IMR-90 (cell line): Measurements from ENCODE around the gene ETHE1. TPM values are rescaled to one million over a fixed set of nuclear protein-coding genes. Genes with fewer than 3 reads are reported as not detected.

Experiments used
- ATAC-seq: fragments of 200-7000 bp; cut with Tn5 transposase; 2 replicates; pipeline ENCODE4 v1.9.1; 2020; ENCODE audit warnings: low read depth, mild to moderate bottlenecking, moderate library complexity
- BruUV-seq: library from RNA; stranded (reverse); fragments of 400-500 nt; replicated peaks from 2 replicates; lab custom pipeline; 2021; lab: Mats Ljungman, UMichigan
- CTCF ChIA-PET: fragments of 300-600 bp; formaldehyde crosslinking; extraction: SDS; loops from one replicate; lab custom pipeline; 2021; ENCODE audit warnings: antibody characterized with exemption; lab: Yijun Ruan, JAX
- POLR2A ChIA-PET: fragments of 300-600 bp; sonication (Branson Sonifier 250); formaldehyde crosslinking; loops from one replicate; lab custom pipeline; 2022; ENCODE audit warnings: antibody characterized with exemption; ENCODE audit not compliant: unreplicated experiment; lab: Charles Lee
- DNase-seq: peaks from one replicate; pipeline ENCODE4 v3.0.0; 2013
- H2AFZ ChIP-seq: replicated peaks from 2 replicates; pipeline ENCODE3; 2013; ENCODE audit warnings: low read length, mild to moderate bottlenecking; ENCODE audit not compliant: poor library complexity
- H2AK5ac ChIP-seq: 2 replicates; pipeline ENCODE4 v1.6.1; 2013; ENCODE audit warnings: low read depth, low read length, inconsistent platforms
- H2AK9ac ChIP-seq: replicated peaks from 2 replicates; pipeline ENCODE3; 2013; ENCODE audit warnings: mild to moderate bottlenecking, low read depth, low read length, moderate library complexity; ENCODE audit not compliant: poor library complexity
- H2BK120ac ChIP-seq: 2 replicates; pipeline ENCODE4 v1.6.1; 2013; ENCODE audit warnings: low read depth, low read length, inconsistent platforms
- H2BK15ac ChIP-seq: 3 replicates; pipeline ENCODE4 v1.6.1; 2013; ENCODE audit warnings: low read depth, low read length, inconsistent platforms
- H2BK20ac ChIP-seq: 2 replicates; pipeline ENCODE4 v1.6.1; 2013; ENCODE audit warnings: low read depth, mild to moderate bottlenecking, inconsistent platforms, low read length, moderate library complexity
- H2BK5ac ChIP-seq: 2 replicates; pipeline ENCODE4 v1.6.1; 2013; ENCODE audit warnings: mild to moderate bottlenecking, low read depth, low read length, inconsistent platforms; ENCODE audit not compliant: poor library complexity, severe bottlenecking
- H3K14ac ChIP-seq: replicated peaks from 2 replicates; pipeline ENCODE4 v1.6.1; 2013; ENCODE audit warnings: low read depth, low read length, inconsistent platforms
- H3K18ac ChIP-seq: 2 replicates; pipeline ENCODE4 v1.6.1; 2013; ENCODE audit warnings: low read depth, low read length, control low read depth
- H3K23ac ChIP-seq: 2 replicates; pipeline ENCODE4 v1.6.1; 2013; ENCODE audit warnings: low read depth, low read length, inconsistent platforms
- H3K27ac ChIP-seq: 2 replicates; pipeline ENCODE4 v1.5.1; 2013; ENCODE audit warnings: mild to moderate bottlenecking, control low read depth, low read length; ENCODE audit not compliant: insufficient read depth
- H3K27me3 ChIP-seq: 2 replicates; pipeline ENCODE4 v1.6.1; 2013; ENCODE audit warnings: low read length; ENCODE audit not compliant: control insufficient read depth, insufficient read depth
- H3K36me3 ChIP-seq: 2 replicates; pipeline ENCODE4 v1.6.1; 2013; ENCODE audit warnings: low read length, mixed read lengths; ENCODE audit not compliant: control insufficient read depth, insufficient read depth
- H3K4ac ChIP-seq: 2 replicates; pipeline ENCODE4 v1.6.1; 2013; ENCODE audit warnings: low read depth, low read length, inconsistent platforms
- H3K4me1 ChIP-seq: 2 replicates; pipeline ENCODE4 v1.6.1; 2013; ENCODE audit warnings: low read length, mixed read lengths; ENCODE audit not compliant: control insufficient read depth, insufficient read depth
- H3K4me2 ChIP-seq: 2 replicates; pipeline ENCODE4 v1.6.1; 2013; ENCODE audit warnings: low read depth, mild to moderate bottlenecking, control low read depth, low read length, moderate library complexity
- H3K4me3 ChIP-seq: 2 replicates; pipeline ENCODE4 v1.5.1; 2013; ENCODE audit warnings: low read depth, mild to moderate bottlenecking, control low read depth, low read length, moderate library complexity; ENCODE audit not compliant: insufficient read depth
- H3K56ac ChIP-seq: 2 replicates; pipeline ENCODE4 v1.6.1; 2013; ENCODE audit warnings: low read length, inconsistent platforms; ENCODE audit not compliant: insufficient read depth; ENCODE audit errors: extremely low read depth
- H3K79me1 ChIP-seq, 2 experiments: 2 replicates each; pipeline ENCODE4 v1.6.1; 2013; ENCODE audit warnings: low read length in 2 of 2, inconsistent platforms in 1 of 2, low read depth in 1 of 2
- H3K9ac ChIP-seq: 2 replicates; pipeline ENCODE4 v1.6.1; 2013; ENCODE audit warnings: low read depth, low read length, control low read depth
- H3K9me1 ChIP-seq: 2 replicates; pipeline ENCODE4 v1.6.1; 2013; ENCODE audit warnings: low read length, inconsistent platforms; ENCODE audit not compliant: insufficient read depth
- H3K9me3 ChIP-seq: 2 replicates; pipeline ENCODE4 v1.6.1; 2013; ENCODE audit warnings: low read length; ENCODE audit not compliant: control insufficient read depth, insufficient read depth
- H4K20me1 ChIP-seq: 2 replicates; pipeline ENCODE4 v1.6.1; 2013; ENCODE audit warnings: low read length, inconsistent platforms; ENCODE audit not compliant: insufficient read depth
- H4K5ac ChIP-seq: 2 replicates; pipeline ENCODE4 v1.6.1; 2013; ENCODE audit warnings: mild to moderate bottlenecking, low read depth, low read length, control low read depth
- H4K8ac ChIP-seq, 2 experiments: 2 replicates each; pipeline ENCODE4 v1.6.1; 2013; ENCODE audit warnings: low read depth in 2 of 2, low read length in 2 of 2, control low read depth in 1 of 2, inconsistent platforms in 1 of 2
- H4K91ac ChIP-seq: 2 replicates; pipeline ENCODE4 v1.6.1; 2013; ENCODE audit warnings: low read depth, low read length, inconsistent platforms; ENCODE audit not compliant: insufficient read depth
- BHLHE40 ChIP-seq: fragments of 150-350 bp; IDR thresholded peaks from 2 replicates; pipeline ENCODE4 v1.6.1; 2016; ENCODE audit warnings: mild to moderate bottlenecking, low read depth, low read length
- CEBPB ChIP-seq: IDR thresholded peaks from 2 replicates; pipeline ENCODE4 v1.6.1; 2012; ENCODE audit warnings: low read depth, low read length, improper control_type of control experiment
- CHD1 ChIP-seq: IDR thresholded peaks from 2 replicates; pipeline ENCODE4 v1.6.1; 2012; ENCODE audit warnings: low read depth, low read length, improper control_type of control experiment
- FOS ChIP-seq: fragments of 150-350 bp; IDR thresholded peaks from 2 replicates; pipeline ENCODE4 v1.6.1; 2016; ENCODE audit warnings: low read depth, low read length
- MAFK ChIP-seq: IDR thresholded peaks from 2 replicates; pipeline ENCODE4 v1.6.1; 2012; ENCODE audit warnings: low read depth, low read length, improper control_type of control experiment
- MAZ ChIP-seq: IDR thresholded peaks from 2 replicates; pipeline ENCODE4 v1.6.1; 2012; ENCODE audit warnings: low read depth, mild to moderate bottlenecking, low read length, improper control_type of control experiment, moderate library complexity, borderline replicate concordance
- MXI1 ChIP-seq: IDR thresholded peaks from 2 replicates; pipeline ENCODE4 v1.6.1; 2012; ENCODE audit warnings: low read depth, mild to moderate bottlenecking, low read length, moderate library complexity, borderline replicate concordance
- NFE2L2 ChIP-seq: fragments of 150-350 bp; IDR thresholded peaks from 2 replicates; pipeline ENCODE4 v1.6.1; 2016; ENCODE audit warnings: low read depth, mild to moderate bottlenecking, low read length
- POLR2A ChIP-seq: IDR thresholded peaks from 2 replicates; pipeline ENCODE4 v1.6.1; 2012; ENCODE audit warnings: mild to moderate bottlenecking, low read depth, low read length
- RAD21 ChIP-seq: IDR thresholded peaks from 2 replicates; pipeline ENCODE4 v1.6.1; 2012; ENCODE audit warnings: low read length, improper control_type of control experiment
- RCOR1 ChIP-seq: IDR thresholded peaks from 2 replicates; pipeline ENCODE4 v1.6.1; 2012; ENCODE audit warnings: mild to moderate bottlenecking, low read length, improper control_type of control experiment; ENCODE audit not compliant: insufficient replicate concordance
- RFX5 ChIP-seq: IDR thresholded peaks from 2 replicates; pipeline ENCODE4 v1.8.0; 2012; ENCODE audit warnings: low read depth, mild to moderate bottlenecking, low read length, moderate library complexity
- SMC3 ChIP-seq: fragments of 150-350 bp; IDR thresholded peaks from 2 replicates; pipeline ENCODE4 v1.6.1; 2016; ENCODE audit warnings: low read depth, mild to moderate bottlenecking, antibody characterized with exemption, low read length, moderate library complexity
- WGBS, 2 experiments: methylation state at CpG; one replicate each; pipeline versions ENCODE4 v1.1.5 to v1.1.7; 2013; ENCODE audit warnings: missing lambda C conversion rate in 2 of 2; ENCODE audit not compliant: insufficient read length in 1 of 2; ENCODE audit errors: extremely low coverage in 2 of 2; 5-methylcytosine and 5-hydroxymethylcytosine counted together
- dilution Hi-C: fragments of 300-500 bp; cut with HindIII; formaldehyde crosslinking; loops from one replicate; pipeline ENCODE4 v1.14.3; 2018; ENCODE audit warnings: low sequenced_read_pairs; ENCODE audit not compliant: unreplicated experiment
- in situ Hi-C: fragments of 300-500 bp; cut with MboI; formaldehyde crosslinking; loops from 3 replicates; pipeline ENCODE4 v1.14.3; 2019; ENCODE audit warnings: low sequenced_read_pairs, inconsistent platforms, mixed read lengths
- intact Hi-C: fragments of 100-400 bp; cut with micrococcal nuclease; formaldehyde crosslinking; loops from 2 replicates; pipeline ENCODE4 v1.10.0; 2022
- polyA plus RNA-seq, 3 experiments: library from polyadenylated mRNA; depleted of rRNA; stranded (reverse); fragments of >200 nt; gene quantifications; 2 replicates each; pipeline ENCODE4 v1.2.3, GENCODE V29; 2012; ENCODE audit warnings: low replicate concordance in 1 of 3
- total RNA-seq: library from RNA; depleted of rRNA; stranded (reverse); fragments of >200 nt; gene quantifications from 2 replicates; pipeline ENCODE4 v1.2.3, GENCODE V29; 2012
- TF ChIP-seq, protein P1 (sequence below): fragments of 150-350 bp; IDR thresholded peaks from 2 replicates; pipeline ENCODE4 v1.6.1; 2017; ENCODE audit warnings: mild to moderate bottlenecking, antibody characterized with exemption, low read length, low read depth
- TF ChIP-seq, protein P2 (sequence below): conservative IDR thresholded peaks from 2 replicates; pipeline ENCODE4 v1.5.1; 2012; ENCODE audit warnings: mild to moderate bottlenecking, low read depth, low read length, improper control_type of control experiment
- TF ChIP-seq, protein P3 (sequence below): fragments of 150-350 bp; IDR thresholded peaks from 2 replicates; pipeline ENCODE4 v1.6.1; 2016; ENCODE audit warnings: low read depth, mild to moderate bottlenecking, low read length, moderate library complexity, borderline replicate concordance

ETHE1 gene
- total and polyA plus RNA-seq, 2 of the 4 experiments (the other 2 are of a cell fraction), result 161 to 233 TPM

DNA sequence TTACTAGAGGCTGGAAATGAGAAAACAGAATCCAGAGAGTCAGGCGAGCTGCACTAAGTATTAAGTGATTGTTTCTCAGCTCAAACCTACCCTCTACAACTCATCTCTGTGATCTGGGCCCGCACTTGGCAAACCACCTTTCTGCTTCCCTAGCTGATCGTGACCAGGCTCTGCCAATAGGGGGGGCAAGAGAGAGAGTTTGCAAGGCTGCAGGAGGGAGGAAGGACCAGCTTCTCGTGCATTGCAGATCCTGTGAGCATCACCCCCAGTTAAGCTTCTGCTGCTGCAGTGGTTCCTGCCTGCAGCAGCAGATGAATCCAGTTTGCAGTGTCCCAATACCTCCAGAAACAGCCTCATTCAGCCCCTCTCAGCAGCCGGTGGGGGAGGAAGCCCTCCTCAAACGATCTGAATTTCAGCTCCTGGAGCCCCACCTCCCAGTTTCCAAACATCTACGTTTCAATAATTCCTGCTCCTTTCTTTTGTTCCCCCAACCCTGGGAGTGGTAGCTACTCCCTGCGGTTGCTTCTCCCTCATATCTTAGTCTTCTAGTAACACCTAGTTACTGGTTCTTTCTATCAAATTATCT lies 28.3 kb upstream of the ETHE1 start:
- Histone ChIP-seq H2BK15ac (no peak overlapping the region), H2AK5ac (no peak overlapping the region), H3K9ac (no peak overlapping the region), H3K4ac (no peak overlapping the region), H4K5ac (no peak overlapping the region), H3K14ac (no peak overlapping the region), H3K4me2 (no peak overlapping the region), H3K9me3 (no peaks in the 10 kb centered on the region), H2BK5ac (no peak overlapping the region), H4K8ac (no peak overlapping the region), H3K4me3 (no peak overlapping the region), H4K20me1 (no peaks in the 10 kb centered on the region), H3K18ac (no peak overlapping the region), H4K91ac (no peak overlapping the region), H3K56ac (no peak overlapping the region), H2AFZ (no peak overlapping the region), H3K36me3 (peaks cover 30% of the 10 kb centered on the region), H3K79me1 (peaks cover 7 to 15% of the 10 kb centered on the region in 2 experiments), H2BK20ac (no peak overlapping the region), H3K9me1 (no peaks in the 10 kb centered on the region), H2AK9ac (no peak overlapping the region), H3K27me3 (no peaks in the 10 kb centered on the region), H2BK120ac (no peak overlapping the region), H3K27ac (no peak overlapping the region), H3K23ac (no peak overlapping the region), H3K4me1 (peaks cover 2% of the 10 kb centered on the region; the same call in 1 of the 2 replicates)
- intact Hi-C loops (no loop called here), in situ Hi-C loops (no loop called here), dilution Hi-C loops (no loop called here)
- BruUV-seq, result no TSS peak
- no CpG with 5 or more reads among the region's 8 CpGs for WGBS, 2 experiments
- ChIA-PET POLR2A (no interaction called here), CTCF (interaction anchor here (0.8 to 3.4 kb wide), 6 partner anchors 12 to 40 kb away, joined by 3 to 29 read pairs (median 5); partner anchors contain the start of genes IRGQ, PINLYP, XRCC1 and ZNF576)
- TF ChIP-seq POLR2A, result no peak
- peak; percentile 72 for TF ChIP-seq RAD21
- TF ChIP-seq, protein P1, sequence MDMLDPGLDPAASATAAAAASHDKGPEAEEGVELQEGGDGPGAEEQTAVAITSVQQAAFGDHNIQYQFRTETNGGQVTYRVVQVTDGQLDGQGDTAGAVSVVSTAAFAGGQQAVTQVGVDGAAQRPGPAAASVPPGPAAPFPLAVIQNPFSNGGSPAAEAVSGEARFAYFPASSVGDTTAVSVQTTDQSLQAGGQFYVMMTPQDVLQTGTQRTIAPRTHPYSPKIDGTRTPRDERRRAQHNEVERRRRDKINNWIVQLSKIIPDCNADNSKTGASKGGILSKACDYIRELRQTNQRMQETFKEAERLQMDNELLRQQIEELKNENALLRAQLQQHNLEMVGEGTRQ, result no peak
- no peak for TF ChIP-seq BHLHE40
- TF ChIP-seq CHD1, result no peak
- TF ChIP-seq MAFK, result no peak
- TF ChIP-seq RFX5, result no peak
- peak; percentile 58 for TF ChIP-seq SMC3
- TF ChIP-seq CEBPB, result no peak
- no peak for TF ChIP-seq RCOR1
- no peak for TF ChIP-seq MXI1
- TF ChIP-seq, protein P2, sequence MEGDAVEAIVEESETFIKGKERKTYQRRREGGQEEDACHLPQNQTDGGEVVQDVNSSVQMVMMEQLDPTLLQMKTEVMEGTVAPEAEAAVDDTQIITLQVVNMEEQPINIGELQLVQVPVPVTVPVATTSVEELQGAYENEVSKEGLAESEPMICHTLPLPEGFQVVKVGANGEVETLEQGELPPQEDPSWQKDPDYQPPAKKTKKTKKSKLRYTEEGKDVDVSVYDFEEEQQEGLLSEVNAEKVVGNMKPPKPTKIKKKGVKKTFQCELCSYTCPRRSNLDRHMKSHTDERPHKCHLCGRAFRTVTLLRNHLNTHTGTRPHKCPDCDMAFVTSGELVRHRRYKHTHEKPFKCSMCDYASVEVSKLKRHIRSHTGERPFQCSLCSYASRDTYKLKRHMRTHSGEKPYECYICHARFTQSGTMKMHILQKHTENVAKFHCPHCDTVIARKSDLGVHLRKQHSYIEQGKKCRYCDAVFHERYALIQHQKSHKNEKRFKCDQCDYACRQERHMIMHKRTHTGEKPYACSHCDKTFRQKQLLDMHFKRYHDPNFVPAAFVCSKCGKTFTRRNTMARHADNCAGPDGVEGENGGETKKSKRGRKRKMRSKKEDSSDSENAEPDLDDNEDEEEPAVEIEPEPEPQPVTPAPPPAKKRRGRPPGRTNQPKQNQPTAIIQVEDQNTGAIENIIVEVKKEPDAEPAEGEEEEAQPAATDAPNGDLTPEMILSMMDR, result peak; percentile 73
- no peak for TF ChIP-seq FOS
- TF ChIP-seq MAZ, result no peak
- no peak for TF ChIP-seq NFE2L2
- TF ChIP-seq, protein P3, sequence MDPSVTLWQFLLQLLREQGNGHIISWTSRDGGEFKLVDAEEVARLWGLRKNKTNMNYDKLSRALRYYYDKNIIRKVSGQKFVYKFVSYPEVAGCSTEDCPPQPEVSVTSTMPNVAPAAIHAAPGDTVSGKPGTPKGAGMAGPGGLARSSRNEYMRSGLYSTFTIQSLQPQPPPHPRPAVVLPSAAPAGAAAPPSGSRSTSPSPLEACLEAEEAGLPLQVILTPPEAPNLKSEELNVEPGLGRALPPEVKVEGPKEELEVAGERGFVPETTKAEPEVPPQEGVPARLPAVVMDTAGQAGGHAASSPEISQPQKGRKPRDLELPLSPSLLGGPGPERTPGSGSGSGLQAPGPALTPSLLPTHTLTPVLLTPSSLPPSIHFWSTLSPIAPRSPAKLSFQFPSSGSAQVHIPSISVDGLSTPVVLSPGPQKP, result no peak
- ATAC-seq (peak; percentile 91), DNase-seq (peak; percentile 66)
